Mesenchymal stem cell (in vitro differentiated cells and primary cell): ENCODE results near the gene CLEC4A.
"Not testable (repeated sequence)": the region's sequence is repeated elsewhere in the genome, so short reads cannot be mapped to it uniquely, and the experiment has no call there.

Source experiments
- DNase-seq: peaks from one replicate; pipeline ENCODE4 v3.0.0-alpha.2; 2013
- H2AFZ ChIP-seq: one replicate; pipeline ENCODE4 v1.6.1; 2013; ENCODE audit warnings: low read depth, mild to moderate bottlenecking, control low read depth, inconsistent platforms, low read length, moderate library complexity
- H2AK5ac ChIP-seq: 2 replicates; pipeline ENCODE4 v1.6.1; 2013; ENCODE audit warnings: low read length, moderate library complexity, mild to moderate bottlenecking, inconsistent platforms; ENCODE audit not compliant: severe bottlenecking
- H2BK120ac ChIP-seq: one replicate; pipeline ENCODE4 v1.6.1; 2013; ENCODE audit warnings: low read depth, mild to moderate bottlenecking, inconsistent platforms, low read length, moderate library complexity
- H2BK12ac ChIP-seq, 2 experiments: one replicate each; pipeline ENCODE4 v1.6.1; 2013; ENCODE audit warnings: inconsistent platforms in 2 of 2, low read length in 2 of 2, mild to moderate bottlenecking in 2 of 2, moderate library complexity in 2 of 2, control low read depth in 1 of 2
- H2BK15ac ChIP-seq: one replicate; pipeline ENCODE4 v1.6.1; 2013; ENCODE audit warnings: mild to moderate bottlenecking, low read depth, inconsistent platforms; ENCODE audit not compliant: poor library complexity, severe bottlenecking
- H2BK5ac ChIP-seq: 2 replicates; pipeline ENCODE4 v1.6.1; 2013; ENCODE audit warnings: low read depth, mild to moderate bottlenecking, low read length, control low read depth, inconsistent platforms; ENCODE audit not compliant: poor library complexity, severe bottlenecking
- H3K14ac ChIP-seq, 2 experiments: one replicate each; pipeline ENCODE4 v1.6.1; 2013; ENCODE audit warnings: inconsistent platforms in 2 of 2, low read length in 2 of 2, control low read depth in 1 of 2, mild to moderate bottlenecking in 1 of 2, moderate library complexity in 1 of 2
- H3K18ac ChIP-seq, 2 experiments: one replicate each; pipeline ENCODE4 v1.6.1; 2013; ENCODE audit warnings: inconsistent platforms in 2 of 2, low read length in 2 of 2, control low read depth in 1 of 2, low read depth in 1 of 2, mild to moderate bottlenecking in 1 of 2
- H3K23ac ChIP-seq, 2 experiments: one replicate each; pipeline ENCODE4 v1.6.1; 2013; ENCODE audit warnings: inconsistent platforms in 2 of 2, low read length in 2 of 2, mild to moderate bottlenecking in 2 of 2, moderate library complexity in 2 of 2, control low read depth in 1 of 2
- H3K27ac ChIP-seq: 2 replicates; pipeline ENCODE4 v1.5.1; 2013; ENCODE audit warnings: mild to moderate bottlenecking, moderate library complexity, low read length, control low read depth, inconsistent platforms; ENCODE audit not compliant: poor library complexity, severe bottlenecking
- H3K27me3 ChIP-seq, 2 experiments: 2 replicates each; pipeline versions ENCODE4 v1.6.1 to v1.7.0; 2013; ENCODE audit warnings: low read length in 2 of 2, mild to moderate bottlenecking in 2 of 2, moderate library complexity in 2 of 2, control low read depth in 1 of 2, inconsistent platforms in 1 of 2; ENCODE audit not compliant: control insufficient read depth in 1 of 2, insufficient read depth in 1 of 2
- H3K36me3 ChIP-seq, 2 experiments: 2 replicates each; pipeline versions ENCODE4 v1.6.1 to v1.7.0; 2013; ENCODE audit warnings: low read length in 2 of 2, control low read depth in 1 of 2, inconsistent platforms in 1 of 2, low read depth in 1 of 2, mild to moderate bottlenecking in 1 of 2; ENCODE audit not compliant: insufficient read depth in 2 of 2, control insufficient read depth in 1 of 2
- H3K4ac ChIP-seq, 2 experiments: one replicate each; pipeline ENCODE4 v1.6.1; 2013; ENCODE audit warnings: inconsistent platforms in 2 of 2, low read length in 2 of 2, mild to moderate bottlenecking in 2 of 2, moderate library complexity in 2 of 2, control low read depth in 1 of 2, low read depth in 1 of 2
- H3K4me1 ChIP-seq: 2 replicates; pipeline ENCODE4 v1.6.1; 2013; ENCODE audit warnings: low read depth, low read length, control low read depth; ENCODE audit not compliant: control insufficient read depth, insufficient read depth
- H3K4me2 ChIP-seq: 2 replicates; pipeline ENCODE4 v1.6.1; 2013; ENCODE audit warnings: low read length, mild to moderate bottlenecking, inconsistent platforms; ENCODE audit not compliant: poor library complexity, severe bottlenecking
- H3K4me3 ChIP-seq, 2 experiments: 2 replicates each; pipeline versions ENCODE4 v1.5.1 to v1.7.0; 2013; ENCODE audit warnings: low read length in 2 of 2, mild to moderate bottlenecking in 2 of 2, control low read depth in 1 of 2, low read depth in 1 of 2; ENCODE audit not compliant: insufficient read depth in 1 of 2
- H3K79me1 ChIP-seq: replicated peaks from 2 replicates; pipeline ENCODE4 v1.6.1; 2013; ENCODE audit warnings: mild to moderate bottlenecking, control low read depth, low read length, inconsistent platforms; ENCODE audit not compliant: poor library complexity, severe bottlenecking
- H3K9ac ChIP-seq: 2 replicates; pipeline ENCODE4 v1.7.0; 2013; ENCODE audit warnings: mild to moderate bottlenecking, low read length, moderate library complexity
- H3K9me3 ChIP-seq: 2 replicates; pipeline ENCODE4 v1.7.0; 2013; ENCODE audit warnings: mild to moderate bottlenecking, low read length; ENCODE audit not compliant: control insufficient read depth
- H4K8ac ChIP-seq: one replicate; pipeline ENCODE4 v1.6.1; 2013; ENCODE audit warnings: inconsistent platforms, mild to moderate bottlenecking, low read length, moderate library complexity
- H4K91ac ChIP-seq: one replicate; pipeline ENCODE4 v1.6.1; 2013; ENCODE audit warnings: mild to moderate bottlenecking, low read length, inconsistent platforms
- WGBS: methylation state at CpG from one replicate; pipeline ENCODE4 v1.1.7; 2013; ENCODE audit warnings: mixed read lengths; 5-methylcytosine and 5-hydroxymethylcytosine counted together

CLEC4A gene

GRCh38 chr12:8156416-8156815, 33.0 kb downstream of the CLEC4A start:
- Histone ChIP-seq H3K4me1 (no peaks in the 10 kb centered on the region), H3K36me3 (no peaks in the 10 kb centered on the region), H3K4me2 (no peak overlapping the region), H3K4ac (no peak overlapping the region), H4K91ac (no peak overlapping the region), H2BK120ac (no peak overlapping the region), H3K9me3 (no peaks in the 10 kb centered on the region), H3K27me3 (peaks cover 0 to 6% of the 10 kb centered on the region in 2 experiments), H3K9ac (no peak overlapping the region), H2BK12ac (no peak overlapping the region), H2AK5ac (no peak overlapping the region), H3K18ac (no peak overlapping the region), H3K27ac (peak overlapping the region; percentile 93), H4K8ac (no peak overlapping the region), H2BK15ac (no peak overlapping the region), H3K14ac (no peak overlapping the region), H2BK5ac (peak overlapping the region; percentile 44), H3K23ac (no peak overlapping the region), H3K4me3 (no peak overlapping the region), H2AFZ (no peak overlapping the region), H3K79me1 (no peaks in the 10 kb centered on the region)
- peak; percentile 1 for DNase-seq
- no CpG with 5 or more reads among the region's 2 CpGs for WGBS

- H2AK5ac ChIP-seq, result no peak within 1 kb of the TSS
- H3K18ac ChIP-seq, result peak within 1 kb of the TSS in 1 of 2 experiments; percentile 75
- no peak within 1 kb of the TSS for H4K91ac ChIP-seq
- H3K36me3 ChIP-seq, result no peaks in the 10 kb centered on the region
- no peaks in the 10 kb centered on the region for H3K9me3 ChIP-seq
- H2BK15ac ChIP-seq, result no peak within 1 kb of the TSS
- H3K14ac ChIP-seq, result no peak within 1 kb of the TSS
- H3K27me3 ChIP-seq, result peaks cover 0 to 6% of the 10 kb centered on the region in 2 experiments
- peak; percentile 73 for DNase-seq
- no peak within 1 kb of the TSS for H3K4me2 ChIP-seq
- H3K9ac ChIP-seq, result no peak within 1 kb of the TSS
- no peaks in the 10 kb centered on the region for H3K79me1 ChIP-seq
- H3K4me1 ChIP-seq, result no peaks in the 10 kb centered on the region
- 29% methylated on average over 3 of the region's 3 CpGs for WGBS
- no peak within 1 kb of the TSS for H2BK12ac ChIP-seq
- peak within 1 kb of the TSS; percentile 51 for H2BK5ac ChIP-seq
- no peak within 1 kb of the TSS for H2BK120ac ChIP-seq
- H3K4ac ChIP-seq, result no peak within 1 kb of the TSS
- H4K8ac ChIP-seq, result no peak within 1 kb of the TSS
- no peak within 1 kb of the TSS for H2AFZ ChIP-seq
- peak within 1 kb of the TSS; percentile 93 for H3K27ac ChIP-seq
- no peak within 1 kb of the TSS for H3K4me3 ChIP-seq
- H3K23ac ChIP-seq, result no peak within 1 kb of the TSS
Measured at GRCh38 chr12:8156845-8157244, 33.4 kb downstream of the CLEC4A start, which contains the start of gene ZNF705A. Gene ZNF705A, plus strand, starts transcription at chr12:8157015. Its CDS starts 15,611 bp downstream, at chr12:8172626.

- Histone ChIP-seq H3K4me3 (no peak overlapping the region), H2AK5ac (no peak overlapping the region), H3K23ac (no peak overlapping the region), H3K36me3 (no peaks in the 10 kb centered on the region), H3K4ac (no peak overlapping the region), H3K4me1 (no peaks in the 10 kb centered on the region), H2AFZ (no peak overlapping the region), H3K9ac (no peak overlapping the region), H3K79me1 (no peaks in the 10 kb centered on the region), H3K27ac (peak overlapping the region; percentile 93), H3K9me3 (no peaks in the 10 kb centered on the region), H2BK12ac (no peak overlapping the region), H4K8ac (no peak overlapping the region), H2BK5ac (peak overlapping the region; percentile 51), H3K4me2 (no peak overlapping the region), H4K91ac (no peak overlapping the region), H3K14ac (no peak overlapping the region), H2BK15ac (no peak overlapping the region), H2BK120ac (no peak overlapping the region), H3K18ac (peak overlapping the region in 1 of 2 experiments; percentile 75), H3K27me3 (peaks cover 0 to 6% of the 10 kb centered on the region in 2 experiments)
- no peak for DNase-seq
Measured at GRCh38 chr12:8157484-8158198, 34.2 kb downstream of the CLEC4A start.

GRCh38 chr12:8172911-8173310, 49.5 kb downstream of the CLEC4A start:
- H2AK5ac ChIP-seq, H3K23ac ChIP-seq, H2BK12ac ChIP-seq, DNase-seq, H2AFZ ChIP-seq, H3K4me2 ChIP-seq, H3K18ac ChIP-seq, H3K4ac ChIP-seq, H4K8ac ChIP-seq, H2BK15ac ChIP-seq, H3K9me3 ChIP-seq, H2BK5ac ChIP-seq, H3K9ac ChIP-seq, H3K14ac ChIP-seq, H3K27me3 ChIP-seq, H3K27ac ChIP-seq, H4K91ac ChIP-seq, H3K36me3 ChIP-seq, H3K79me1 ChIP-seq, H2BK120ac ChIP-seq, H3K4me1 ChIP-seq, H3K4me3 ChIP-seq: not testable (repeated sequence)
- WGBS, result 95% methylated on average over 2 of the region's 2 CpGs
